Measurements from ENCODE around the gene MRPL48.
"Not testable (repeated sequence)": the region's sequence is repeated elsewhere in the genome, so short reads cannot be mapped to it uniquely, and the experiment has no call there.

Gene MRPL48

DNA sequence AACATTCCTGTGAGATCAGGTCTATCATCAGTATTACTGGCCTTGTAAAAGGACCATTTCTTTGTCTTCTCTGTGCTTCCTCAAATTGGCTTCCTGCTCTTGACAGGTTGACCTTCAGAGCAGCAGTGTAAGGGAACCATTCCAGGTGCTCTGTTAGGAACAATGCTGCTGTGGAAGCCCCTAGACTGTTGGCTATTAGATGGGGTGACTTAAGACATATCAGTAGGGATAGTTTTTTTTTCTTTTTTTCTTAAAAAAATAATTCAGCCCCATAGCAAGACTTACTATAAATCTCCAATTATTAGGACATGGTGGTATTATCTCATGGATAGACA lies 51.4 kb downstream of the MRPL48 start:
- DNase-seq (ENCODE audit: low read depth), result no peak

DNA sequence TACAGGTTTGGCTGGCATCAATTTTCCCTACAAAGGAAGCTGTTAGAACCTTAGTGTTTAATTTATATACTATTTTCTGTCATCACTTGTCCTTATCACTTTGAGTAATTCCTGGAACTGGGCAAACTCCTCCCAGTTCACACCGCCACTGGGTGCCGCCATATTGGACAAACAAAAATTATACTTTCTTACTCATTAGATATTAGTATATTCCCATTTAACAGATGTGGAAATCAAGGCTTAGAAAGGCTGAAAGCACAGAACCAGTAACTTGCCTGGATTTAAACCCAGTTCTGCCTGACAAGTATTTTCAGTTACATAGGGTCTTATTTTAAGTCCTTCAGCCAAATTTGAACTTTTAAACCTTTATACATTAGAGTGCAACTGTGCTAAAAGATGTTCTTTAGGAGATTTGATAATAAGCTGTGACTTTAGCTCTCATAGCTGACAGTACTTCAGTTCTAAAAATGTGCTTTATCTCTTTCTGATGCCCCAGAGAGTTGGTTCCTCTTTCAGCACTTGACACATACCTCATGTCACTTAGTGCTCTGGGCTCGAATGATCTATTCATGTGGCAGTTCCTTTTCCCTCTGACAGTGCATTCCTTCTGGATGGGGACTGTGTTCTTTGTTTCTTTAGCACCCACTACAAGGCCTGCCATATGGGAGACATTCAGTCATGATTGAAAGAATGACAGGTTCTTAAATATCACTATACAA lies 63.5 kb downstream of the MRPL48 start:
- DNase-seq (ENCODE audit: low read depth), result no peak

DNA sequence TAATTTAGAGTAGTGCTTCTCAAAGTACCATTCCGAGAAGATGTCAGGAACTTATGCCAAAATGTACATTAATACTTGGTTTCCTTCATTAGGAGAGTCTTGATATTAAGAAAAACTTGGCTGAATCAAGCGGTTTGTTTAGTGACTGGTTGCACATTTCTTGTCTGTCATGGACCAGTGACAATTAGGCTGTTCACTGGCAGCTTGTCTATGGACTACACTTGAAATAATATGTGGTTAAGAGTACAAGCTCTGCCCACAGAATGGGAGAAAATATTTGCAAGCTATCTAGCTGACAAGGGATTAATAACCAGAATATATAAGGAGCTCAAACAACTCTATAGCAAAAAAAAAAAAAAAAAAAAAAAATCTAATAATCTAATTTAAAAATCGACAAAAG lies 64.4 kb downstream of the MRPL48 start:
- no peak for DNase-seq (ENCODE audit: low read depth)

DNA sequence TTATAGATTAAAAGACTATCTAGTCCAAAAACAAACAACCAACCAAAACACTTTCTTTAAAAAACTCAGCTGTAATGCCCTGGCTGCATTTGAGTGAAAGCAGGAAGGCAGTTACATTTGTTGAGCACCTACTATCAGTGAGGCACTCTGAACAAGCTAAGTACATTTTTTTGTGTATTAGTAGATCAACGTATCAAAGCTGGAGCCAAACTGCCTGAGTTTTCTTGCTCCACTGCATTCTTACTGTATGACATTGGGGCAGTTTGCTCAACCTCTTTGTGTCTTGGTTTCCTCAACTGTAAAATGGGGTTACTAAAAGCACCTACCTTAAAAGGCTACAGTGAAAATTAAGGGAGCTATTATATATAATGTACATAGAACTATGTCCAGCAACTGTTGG lies 67.0 kb downstream of the MRPL48 start:
- DNase-seq (ENCODE audit: low read depth), result no peak

DNA sequence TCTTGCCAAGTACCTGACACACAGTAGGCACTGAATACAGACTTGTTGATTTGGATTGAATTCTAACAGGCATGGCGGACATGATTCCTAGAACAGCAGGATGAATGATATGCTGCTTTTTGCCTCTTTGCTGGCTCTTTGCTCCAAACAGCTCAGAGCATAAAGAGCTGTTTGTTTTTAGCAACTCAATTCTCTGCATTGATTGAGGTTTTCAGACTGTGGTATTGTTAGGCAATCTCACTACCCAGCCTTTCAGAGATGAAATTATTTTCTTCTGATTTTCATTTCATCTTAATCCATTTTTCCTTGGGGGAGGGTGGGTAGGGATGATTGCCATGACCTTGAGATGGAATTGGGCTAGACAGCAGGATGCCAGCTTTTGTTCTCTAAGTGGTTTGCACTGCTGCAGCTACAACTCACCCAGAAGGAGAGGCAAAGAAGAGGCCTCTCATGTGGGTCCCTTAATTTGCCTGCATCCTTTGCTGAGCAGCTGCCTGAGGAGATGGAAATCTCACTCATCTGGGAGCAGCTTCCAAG lies 68.4 kb downstream of the MRPL48 start:
- no peak for DNase-seq (ENCODE audit: low read depth)

DNA sequence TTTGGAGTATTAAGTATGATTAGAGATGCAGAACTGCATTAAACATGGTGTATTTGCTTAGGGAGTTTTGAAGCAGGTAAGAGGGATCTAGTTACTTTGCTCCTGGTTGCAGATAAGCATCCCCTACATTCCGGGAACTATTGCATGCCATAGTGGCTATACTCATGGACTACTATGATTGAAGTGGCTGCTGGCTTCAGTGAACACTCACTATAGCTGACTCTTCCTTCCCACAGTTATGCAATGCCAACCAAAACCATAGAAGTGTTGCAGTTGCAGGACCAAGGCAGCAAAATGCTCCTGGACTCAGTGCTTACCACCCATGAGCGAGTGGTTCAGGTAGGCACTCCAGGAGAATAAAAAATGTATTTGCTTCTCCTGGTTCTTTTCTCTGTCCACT lies 72.0 kb downstream of the MRPL48 start:
- DNase-seq (ENCODE audit: low read depth), result no peak

DNA sequence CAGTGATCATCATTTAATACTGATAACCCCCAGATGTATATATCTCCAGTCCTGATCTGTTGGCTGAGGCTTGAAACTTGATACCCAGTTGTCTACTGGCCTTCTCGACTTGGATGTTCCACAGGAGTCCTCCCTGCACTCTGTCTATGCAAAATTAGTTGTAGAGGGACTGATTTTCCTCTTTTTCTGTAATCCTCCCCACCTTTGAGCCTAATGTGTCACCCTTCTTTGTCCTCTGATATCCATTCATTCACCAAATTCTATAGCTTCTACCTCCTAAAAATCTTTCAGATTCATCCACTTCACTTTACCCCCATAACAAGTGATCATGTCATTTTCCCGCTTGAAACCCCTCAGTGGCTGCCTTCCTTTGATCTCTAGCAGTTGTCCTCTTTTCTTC lies 72.5 kb downstream of the MRPL48 start:
- no peak for DNase-seq (ENCODE audit: low read depth)

DNA sequence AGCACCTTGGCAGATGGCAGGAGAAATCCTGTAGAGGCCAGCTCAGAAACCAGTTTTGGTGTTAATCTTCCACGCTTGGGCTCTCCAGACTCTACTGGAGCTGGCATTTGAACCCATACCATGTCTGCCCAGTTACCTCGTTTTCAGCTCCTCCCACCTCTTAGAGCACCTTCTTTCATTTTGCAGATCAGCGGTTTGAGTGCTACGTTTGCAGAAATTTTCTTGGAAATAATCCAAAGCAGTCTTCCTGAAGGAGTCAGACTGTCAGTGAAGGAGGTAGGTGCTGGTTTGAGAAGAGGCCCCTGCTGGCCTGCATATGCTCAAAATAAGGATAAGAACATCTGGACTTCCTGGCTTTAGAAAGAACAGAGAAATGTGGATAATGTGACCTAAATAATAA lies 75.3 kb downstream of the MRPL48 start:
- DNase-seq (ENCODE audit: low read depth), result no peak

DNA sequence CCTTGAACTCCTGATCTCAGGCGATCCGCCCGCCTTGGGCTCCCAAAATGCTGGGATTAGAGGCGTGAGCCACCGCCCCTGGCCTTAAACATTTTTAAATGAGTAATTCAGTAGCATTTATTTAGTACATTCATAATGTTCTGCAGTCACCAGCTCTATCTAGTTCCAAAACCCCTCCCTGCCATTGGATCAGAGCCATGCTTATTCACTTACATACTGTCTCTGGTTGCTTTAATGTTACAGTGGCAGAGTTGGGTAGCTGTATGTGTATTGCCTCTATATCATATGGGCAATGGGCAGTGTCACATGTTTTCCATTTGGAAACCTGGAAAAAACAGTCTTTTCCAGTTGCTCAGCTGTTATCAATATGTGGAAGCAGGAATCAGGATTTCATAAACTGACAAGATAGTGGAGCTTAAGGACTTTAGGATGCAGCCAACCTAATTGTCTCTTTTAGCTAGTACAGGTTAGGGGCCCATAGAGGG lies 78.5 kb downstream of the MRPL48 start:
- DNase-seq (ENCODE audit: low read depth), result no peak

DNA sequence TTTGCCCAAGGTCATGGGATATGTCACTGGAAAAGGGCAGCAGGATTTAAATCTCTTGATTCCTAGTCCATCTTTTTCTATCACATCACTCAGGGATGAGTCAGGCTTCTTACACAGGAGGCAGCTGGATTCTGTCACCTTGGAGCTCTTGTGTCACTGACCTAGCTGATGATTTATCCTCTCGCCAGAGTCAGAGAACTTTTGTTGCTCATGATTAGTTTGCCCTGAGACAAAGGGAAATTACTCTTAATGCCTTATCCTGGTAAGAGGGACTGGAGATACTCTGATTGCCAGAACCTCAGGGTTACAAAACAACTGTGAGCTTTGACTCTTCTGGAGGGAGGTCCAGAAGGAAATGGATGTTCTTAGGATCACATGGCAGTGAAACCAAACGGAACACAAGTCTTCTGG lies 78.9 kb downstream of the MRPL48 start:
- no peak for DNase-seq (ENCODE audit: low read depth)

DNA sequence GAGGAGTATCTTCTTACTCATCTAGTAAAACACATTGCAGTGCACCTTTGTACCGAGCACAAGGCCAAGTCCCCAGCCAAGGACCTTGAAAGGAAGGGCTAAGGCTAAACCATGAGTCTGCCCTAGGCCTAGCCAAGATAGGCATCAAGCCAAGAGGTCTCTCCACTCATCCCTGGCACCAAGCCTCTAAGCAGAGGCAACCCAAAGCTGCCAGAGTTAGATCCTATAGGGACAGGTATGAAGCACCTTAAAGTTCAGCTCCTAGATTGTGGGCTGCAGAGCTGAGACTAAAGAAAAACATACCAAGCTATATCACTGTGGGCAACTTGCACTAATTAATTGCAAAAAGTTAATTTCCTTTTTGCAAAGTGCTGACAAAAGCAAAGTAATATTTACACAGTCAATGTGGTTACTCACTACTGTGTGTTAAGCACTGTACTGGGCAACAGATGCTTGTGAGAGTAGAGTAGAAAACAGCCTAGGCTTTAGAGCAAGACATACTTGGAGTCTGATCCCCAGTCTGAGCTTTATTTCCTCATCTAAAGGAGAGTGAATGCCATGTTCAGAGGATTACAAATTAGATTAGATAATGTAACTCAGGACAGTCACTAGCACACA lies 81.8 kb downstream of the MRPL48 start:
- no peak for DNase-seq (ENCODE audit: low read depth)

DNA sequence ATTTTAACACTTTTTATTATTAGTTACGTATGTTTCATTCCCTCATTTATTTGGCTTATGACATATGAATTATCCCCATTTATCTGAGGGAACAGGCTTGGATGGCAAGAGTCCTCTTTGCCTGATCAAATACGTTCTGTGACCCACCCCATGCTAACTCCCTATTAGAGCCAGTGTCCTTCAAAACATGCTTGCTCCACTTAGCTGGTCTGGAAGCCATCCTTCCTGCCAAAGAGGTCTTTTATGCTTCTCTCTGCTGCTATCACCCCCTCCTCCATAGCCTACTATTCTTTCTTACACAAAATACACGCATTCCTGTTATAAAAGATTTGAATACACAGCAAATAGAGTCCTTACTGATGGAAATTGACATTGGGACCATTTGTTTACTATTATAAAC lies 82.6 kb downstream of the MRPL48 start:
- DNase-seq (ENCODE audit: low read depth), result no peak

DNA sequence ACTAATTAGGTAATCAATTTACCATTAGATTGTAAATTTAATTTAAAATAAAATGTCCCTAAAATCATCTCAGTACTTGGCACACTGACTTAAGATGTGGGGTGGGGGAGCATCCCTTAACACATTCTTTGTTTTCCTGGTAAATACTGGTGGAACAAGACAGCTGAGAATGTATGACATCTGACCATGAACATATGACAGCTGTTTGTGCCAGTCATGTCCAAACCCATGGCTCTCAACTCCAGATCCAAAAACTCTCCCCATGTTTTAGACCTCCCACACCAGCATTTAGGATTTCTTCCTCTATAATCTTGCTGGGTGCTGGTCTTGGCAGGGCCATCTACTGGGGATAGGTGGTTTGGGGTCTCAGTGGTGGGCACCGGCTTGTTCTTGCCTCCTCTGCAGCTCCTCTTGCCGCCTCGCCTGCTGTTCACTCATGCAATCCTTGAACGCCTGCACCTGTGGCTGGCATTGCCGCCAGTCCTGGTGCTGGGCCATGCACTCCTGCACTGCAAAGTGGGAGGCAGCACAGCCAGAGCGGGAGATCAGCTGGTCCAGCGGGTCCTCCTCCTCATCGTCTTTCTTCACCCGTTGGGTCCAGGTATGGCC lies 85.2 kb downstream of the MRPL48 start:
- no peak for DNase-seq (ENCODE audit: low read depth)

DNA sequence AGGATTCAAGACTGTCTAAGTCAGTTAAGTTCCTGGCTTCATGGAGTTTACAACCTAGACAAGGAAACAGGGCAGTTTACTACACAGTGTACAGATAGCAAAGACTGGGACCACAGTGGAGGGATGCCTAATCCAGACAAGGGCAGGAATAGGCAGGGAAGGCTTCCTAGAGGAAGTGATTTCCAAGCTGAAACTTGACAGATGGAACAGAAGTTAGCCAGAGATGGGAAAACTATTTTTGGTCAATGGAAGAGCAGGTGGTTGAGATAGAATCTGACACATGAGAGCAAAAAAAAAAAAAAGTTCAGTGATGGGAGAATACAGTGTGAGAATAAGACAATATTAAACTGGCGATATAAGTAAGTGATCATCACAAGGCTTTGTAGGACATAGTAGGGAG lies 87.7 kb downstream of the MRPL48 start:
- no peak for DNase-seq (ENCODE audit: low read depth)

DNA sequence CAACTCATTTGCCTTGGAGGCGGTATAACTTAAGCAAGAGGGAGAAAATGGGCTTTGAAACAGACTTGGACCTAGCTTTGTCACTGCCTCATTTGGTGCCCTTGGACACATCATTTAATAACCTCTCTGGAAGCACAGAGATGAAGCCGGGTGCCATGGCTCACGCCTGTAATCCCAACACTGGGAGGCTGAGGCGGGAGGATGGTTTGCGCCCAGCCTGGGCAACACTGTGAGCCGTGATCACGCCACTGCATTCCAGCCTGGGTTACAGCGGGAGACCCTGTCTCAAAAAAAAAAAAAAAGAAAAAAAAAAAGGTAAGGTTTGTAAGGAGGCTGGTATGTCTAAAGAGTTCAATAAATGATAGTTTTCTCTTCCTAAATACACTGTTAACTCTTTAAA lies 88.2 kb downstream of the MRPL48 start:
- DNase-seq (ENCODE audit: low read depth), result no peak

DNA sequence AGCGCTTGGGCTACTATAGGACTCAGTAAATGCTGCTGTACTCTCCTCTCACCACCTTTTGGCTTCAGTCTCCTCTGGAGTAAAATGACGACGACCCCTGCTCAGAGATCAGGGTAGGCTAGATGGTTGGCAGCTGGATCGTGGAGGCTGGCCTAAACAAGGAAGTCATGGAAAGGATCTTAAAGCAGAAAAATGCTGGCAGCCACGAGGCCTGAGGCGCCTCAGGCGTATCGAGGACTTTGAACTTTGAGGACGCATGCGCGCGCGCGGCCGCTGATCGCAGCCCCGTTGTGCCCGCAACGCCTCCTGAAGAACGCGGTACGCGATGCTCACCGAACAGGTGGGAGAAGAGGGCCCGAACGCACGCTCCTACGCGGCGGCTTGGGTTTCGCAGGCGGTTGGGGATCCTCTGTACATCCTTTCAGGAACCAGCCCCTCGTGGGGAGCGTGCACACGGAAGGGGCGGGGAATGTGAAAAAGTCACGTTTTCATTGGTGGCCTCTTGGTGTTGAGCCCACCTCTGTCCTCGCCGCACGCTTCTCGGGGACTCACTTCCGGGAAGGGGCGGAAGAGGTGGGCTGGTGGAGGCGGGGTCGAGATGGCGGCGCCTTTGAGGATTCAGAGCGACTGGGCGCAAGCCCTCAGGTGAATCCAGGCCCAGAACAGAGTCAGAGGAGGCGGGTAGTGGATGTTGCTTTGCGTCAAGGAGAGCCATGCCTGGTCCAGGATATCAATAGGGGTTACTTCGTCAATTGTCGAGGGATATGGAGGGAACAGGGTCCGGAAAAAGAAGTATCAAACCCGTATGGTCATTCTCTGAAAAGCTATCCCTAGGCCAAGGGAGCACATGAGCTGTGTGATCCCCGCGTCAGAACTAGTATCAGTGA lies 89.0 kb downstream of the MRPL48 start, which contains the start of the genes COA4 and PAAF1:
Gene COA4 (minus strand): TSS at position 423 of the 887 bp plus-strand sequence. CDS start 3,468 bp downstream, outside the sequence.
Gene PAAF1 (plus strand): TSS at position 576 of the 887 bp plus-strand sequence. CDS start 23 bp downstream, at position 599.
- peak; percentile 84 for DNase-seq (ENCODE audit: low read depth)

DNA sequence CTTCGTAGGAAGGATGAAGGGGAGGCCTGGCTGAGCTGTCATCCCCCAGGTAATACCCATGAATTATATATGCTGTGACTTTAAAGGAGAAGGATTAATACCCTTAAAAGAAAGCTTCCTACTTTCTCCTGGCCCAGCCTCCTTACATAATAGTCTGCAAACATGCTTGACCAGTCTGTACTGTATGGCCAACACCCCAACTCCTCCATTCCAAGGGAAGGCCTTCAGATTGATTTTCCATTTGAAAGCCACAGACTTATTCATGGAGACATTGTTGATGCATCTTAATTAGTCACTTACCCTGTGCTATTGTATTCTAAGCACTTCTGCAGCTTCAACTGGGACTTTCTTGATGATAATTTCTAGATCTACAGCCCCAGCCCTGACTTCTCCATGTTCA lies 91.1 kb downstream of the MRPL48 start:
- DNase-seq (ENCODE audit: low read depth), result no peak

DNA sequence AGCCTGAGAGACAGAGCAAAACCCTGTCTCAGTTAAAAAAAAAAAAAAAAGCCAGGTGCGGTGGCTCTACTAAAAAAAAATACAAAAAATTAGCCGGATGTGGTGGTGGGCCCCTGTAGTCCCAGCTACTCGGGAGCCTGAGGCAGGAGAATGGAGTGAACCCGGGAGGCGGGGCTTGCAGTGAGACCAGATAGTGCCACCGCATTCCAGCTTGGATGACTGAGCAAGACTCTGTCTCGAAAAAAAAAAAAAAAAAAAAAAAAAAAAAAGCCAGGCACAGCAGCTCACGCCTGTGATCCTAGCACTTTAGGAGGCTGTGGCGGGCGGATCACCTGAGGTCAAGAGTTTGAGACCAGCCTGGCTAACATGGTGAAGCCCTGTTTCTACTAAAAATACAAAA lies 92.8 kb downstream of the MRPL48 start:
- not testable (repeated sequence) for DNase-seq (ENCODE audit: low read depth)

DNA sequence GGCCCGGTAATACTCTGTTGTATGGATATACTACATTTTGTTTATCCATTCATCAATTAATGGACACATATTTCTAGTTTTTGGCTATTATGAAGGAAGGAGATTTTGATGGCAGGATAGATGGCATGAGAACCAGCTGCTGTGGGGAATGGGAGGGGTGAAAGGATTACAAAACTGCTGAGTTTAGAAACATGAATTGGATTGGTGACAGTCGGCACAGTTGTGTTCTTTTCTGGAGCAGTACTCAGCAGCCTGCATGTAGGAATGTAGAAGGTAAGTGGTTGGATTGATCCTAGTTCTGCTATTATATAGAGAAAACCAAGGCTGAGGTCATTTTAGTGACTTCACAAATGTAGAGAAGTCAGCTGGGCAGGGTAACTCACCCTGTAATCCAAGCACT lies 96.2 kb downstream of the MRPL48 start:
- DNase-seq (ENCODE audit: low read depth), result no peak

DNA sequence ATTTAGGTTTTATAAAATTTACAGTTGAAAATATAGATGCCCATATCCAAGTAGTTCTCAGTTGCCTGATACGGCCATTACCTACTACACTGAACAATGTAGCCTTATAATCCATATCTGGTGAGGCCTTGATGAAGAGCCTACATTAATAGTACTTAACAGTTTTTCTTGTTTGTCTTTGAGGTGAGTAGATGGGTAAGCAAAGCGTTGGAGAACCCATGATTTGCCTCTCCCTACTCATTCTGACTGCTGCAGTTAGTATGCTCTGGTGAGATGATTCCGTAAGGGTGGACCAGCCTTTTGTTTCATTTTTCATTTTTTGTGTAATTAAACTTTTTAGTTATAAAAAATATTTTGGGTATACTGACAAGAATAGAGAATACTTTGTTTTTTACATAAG lies 100.6 kb downstream of the MRPL48 start:
- no peak for DNase-seq (ENCODE audit: low read depth)

DNA sequence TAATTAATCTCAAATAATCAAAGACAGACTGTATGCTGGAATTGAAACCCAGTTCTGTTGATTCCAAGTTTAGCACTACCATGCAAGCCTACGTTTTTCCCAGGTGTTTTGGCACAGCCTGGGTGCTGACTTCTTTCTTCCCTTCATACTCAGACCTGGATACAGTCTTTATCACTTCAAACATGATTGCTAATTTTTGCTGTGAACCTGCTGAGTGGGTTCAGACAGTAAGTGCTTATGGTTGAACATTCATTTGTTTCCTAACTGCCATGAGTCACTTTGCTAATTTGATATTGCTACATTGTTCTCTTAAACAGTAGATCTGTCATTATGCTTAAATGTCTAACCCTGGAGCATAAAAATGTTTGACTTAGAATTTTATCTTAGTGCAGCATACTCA lies 101.3 kb downstream of the MRPL48 start:
- DNase-seq (ENCODE audit: low read depth), result no peak

DNA sequence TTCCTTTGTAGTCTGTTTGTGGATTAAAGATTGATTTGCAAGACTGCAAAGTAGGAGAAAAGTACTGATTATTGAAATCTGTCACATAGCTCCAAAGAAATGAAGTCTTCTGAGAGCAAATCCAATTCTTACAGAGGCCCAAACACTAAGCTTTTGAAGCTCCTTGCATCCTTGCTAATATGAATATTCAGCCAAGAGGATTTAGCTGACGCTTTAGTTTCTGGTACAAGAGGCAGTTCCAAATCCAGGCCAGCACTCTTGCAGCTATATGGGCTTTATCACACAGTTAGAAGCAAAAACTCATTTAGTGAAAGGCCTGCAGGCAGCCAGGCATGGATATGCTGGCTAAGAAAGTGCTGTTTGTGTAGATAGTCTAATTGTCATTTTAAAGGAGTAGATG lies 101.9 kb downstream of the MRPL48 start:
- DNase-seq (ENCODE audit: low read depth), result no peak
